H1 (cell line): Measurements from ENCODE around the gene RCBTB1. TPM values are rescaled to one million over a fixed set of nuclear protein-coding genes. Genes with fewer than 3 reads are reported as not detected.

Experiments
- ASH2L ChIP-seq: fragments of 200-600, 300-600 bp; sonication (generic); IDR thresholded peaks from one replicate; pipeline ENCODE4 v1.7.1; 2017; ENCODE audit warnings: low read length
- CTCF ChIP-seq, 3 experiments: IDR thresholded peaks; 1 replicate in 2 of 3; 2 replicates in 1 of 3; pipeline versions ENCODE4 v1.5.1 to v1.6.1; 2011; ENCODE audit warnings: low read length in 3 of 3, mild to moderate bottlenecking in 3 of 3, inconsistent platforms in 2 of 3, low read depth in 1 of 3, moderate library complexity in 1 of 3; ENCODE audit not compliant: insufficient read depth in 1 of 3; ENCODE audit errors: control extremely low read depth in 1 of 3
- MAFK ChIP-seq: IDR thresholded peaks from 2 replicates; pipeline ENCODE4 v1.6.1; 2012; ENCODE audit warnings: low read depth, mild to moderate bottlenecking, improper control_type of control experiment, low read length
- SP1 ChIP-seq: IDR thresholded peaks from 2 replicates; pipeline ENCODE4 v1.6.1; 2011; ENCODE audit warnings: low read depth, low read length
- SRF ChIP-seq: IDR thresholded peaks from 2 replicates; pipeline ENCODE4 v1.6.1; 2011; ENCODE audit warnings: mild to moderate bottlenecking, low read depth, low read length, moderate library complexity
- SUZ12 ChIP-seq: fragments of 200-600 bp; sonication (generic); IDR thresholded peaks from 2 replicates; pipeline ENCODE4 v1.6.1; 2012; ENCODE audit warnings: mild to moderate bottlenecking, inconsistent platforms, low read length, moderate library complexity, mixed read lengths
- TBP ChIP-seq: IDR thresholded peaks from 2 replicates; pipeline ENCODE4 v1.6.1; 2011; ENCODE audit warnings: low read depth, low read length, improper control_type of control experiment
- polyA plus RNA-seq, 7 experiments: library from polyadenylated mRNA; depleted of rRNA in 3 of 7; stranded (reverse) in 5 of 7; unstranded in 2 of 7; fragments of >200 nt in 5 of 7; fragments of 200-250 nt in 2 of 7; gene quantifications; 1 replicate in 5 of 7; 2 replicates in 1 of 7; 4 replicates in 1 of 7; pipeline versions ENCODE4 v1.2.1 to v1.2.3, GENCODE V29; 2011 to 2013; ENCODE audit warnings: missing spikeins in 2 of 7, mixed read lengths in 2 of 7
- total RNA-seq: library from RNA; stranded (reverse); fragmentation: NEBNext Ultra II Directional; extraction: Animal tissue kit (Norgen Biotek cat#: 25700); gene quantifications from 2 replicates; pipeline ENCODE4 v1.2.1, GENCODE V29; 2021

The RCBTB1 gene
- total and polyA plus RNA-seq, 2 of the 8 experiments (the other 6 are each of a cell fraction or from before 2014, with no cell fraction given): 13.7 to 29.8 TPM

GRCh38 chr13:49580980-49581680 is 4.2 kb downstream of the RCBTB1 start (continued):
- no peak for TF ChIP-seq SUZ12
- TF ChIP-seq CTCF (IDR thresholded peaks at IDR 0.05; ENCODE audit: control extremely low read depth in 1 of 3, insufficient read depth in 1 of 3, low read depth in 1 of 3, low read length in 3 of 3): no peak
- no peak for TF ChIP-seq SP1
- no peak for TF ChIP-seq ASH2L
- TF ChIP-seq MAFK: no peak
- TF ChIP-seq SRF: no peak
- TF ChIP-seq TBP: no peak
